Right lobe of liver (tissue), 4 donors: Measurements from ENCODE around the gene AK5.

Experiments used
- POLR2A ChIP-seq: fragments of 450-650 bp; IDR thresholded peaks from one replicate; pipeline ENCODE4 v1.6.1; 2017; ENCODE audit warnings: antibody characterized with exemption, mild to moderate bottlenecking
- TF ChIP-seq, protein P1 (sequence below), 4 donors: fragments of 200-600 bp in 3 of 4; fragments of 450-650 bp in 1 of 4; IDR thresholded peaks; one replicate each; pipeline versions ENCODE4 v1.5.1 to v1.8.0; 2016 to 2022; ENCODE audit warnings: antibody characterized with exemption in 4 of 4, mild to moderate bottlenecking in 2 of 4
- donor health status: DM: no; HTN: no; CAD: no.
- donor health status: DM: no; HTN: no; CAD: no.
- donor health status: DM: no; HTN: yes; CAD: no.

DNA sequence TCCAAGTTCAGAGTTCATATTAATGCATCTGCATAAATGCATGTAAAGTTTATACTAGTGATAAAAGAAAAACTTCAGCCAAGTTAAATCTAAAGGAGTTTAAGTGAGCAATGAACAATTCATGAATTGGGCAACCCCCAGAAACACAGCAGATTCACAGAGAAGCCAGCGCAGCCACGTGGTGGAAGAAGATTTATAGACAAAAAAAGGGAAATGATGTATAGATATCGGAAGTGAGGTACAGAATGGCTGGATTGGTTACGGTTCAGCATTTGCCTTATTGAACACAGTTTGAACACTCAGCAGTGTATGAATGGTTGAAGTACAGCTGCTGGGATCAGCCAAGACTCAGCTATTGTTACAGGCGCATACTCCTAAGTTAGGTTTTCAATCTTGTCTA lies 5.7 kb downstream of the AK5 start:
- TF ChIP-seq, protein P1, sequence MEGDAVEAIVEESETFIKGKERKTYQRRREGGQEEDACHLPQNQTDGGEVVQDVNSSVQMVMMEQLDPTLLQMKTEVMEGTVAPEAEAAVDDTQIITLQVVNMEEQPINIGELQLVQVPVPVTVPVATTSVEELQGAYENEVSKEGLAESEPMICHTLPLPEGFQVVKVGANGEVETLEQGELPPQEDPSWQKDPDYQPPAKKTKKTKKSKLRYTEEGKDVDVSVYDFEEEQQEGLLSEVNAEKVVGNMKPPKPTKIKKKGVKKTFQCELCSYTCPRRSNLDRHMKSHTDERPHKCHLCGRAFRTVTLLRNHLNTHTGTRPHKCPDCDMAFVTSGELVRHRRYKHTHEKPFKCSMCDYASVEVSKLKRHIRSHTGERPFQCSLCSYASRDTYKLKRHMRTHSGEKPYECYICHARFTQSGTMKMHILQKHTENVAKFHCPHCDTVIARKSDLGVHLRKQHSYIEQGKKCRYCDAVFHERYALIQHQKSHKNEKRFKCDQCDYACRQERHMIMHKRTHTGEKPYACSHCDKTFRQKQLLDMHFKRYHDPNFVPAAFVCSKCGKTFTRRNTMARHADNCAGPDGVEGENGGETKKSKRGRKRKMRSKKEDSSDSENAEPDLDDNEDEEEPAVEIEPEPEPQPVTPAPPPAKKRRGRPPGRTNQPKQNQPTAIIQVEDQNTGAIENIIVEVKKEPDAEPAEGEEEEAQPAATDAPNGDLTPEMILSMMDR (IDR thresholded peaks at IDR 0.05): no peak
- TF ChIP-seq POLR2A: no peak
